NCI-H345 (cell line): ENCODE measurements around the gene PNPLA8.
A peak's percentile ranks its signal among the peaks of the same experiment; 100 is the strongest.
"Not testable (repeated sequence)": the region's sequence is repeated elsewhere in the genome, so short reads cannot be mapped to it uniquely, and the experiment has no call there.

Source experiments
- DNase-seq: peaks from one replicate; lab custom pipeline; 2025; lab: John Stamatoyannopoulos, UW

PNPLA8 gene

GRCh38 chr7:108533712-108534111, 7.8 kb upstream of the PNPLA8 start:
- DNase-seq = no peak

GRCh38 chr7:108529341-108529740, 3.4 kb upstream of the PNPLA8 start:
- no peak for DNase-seq

DNA sequence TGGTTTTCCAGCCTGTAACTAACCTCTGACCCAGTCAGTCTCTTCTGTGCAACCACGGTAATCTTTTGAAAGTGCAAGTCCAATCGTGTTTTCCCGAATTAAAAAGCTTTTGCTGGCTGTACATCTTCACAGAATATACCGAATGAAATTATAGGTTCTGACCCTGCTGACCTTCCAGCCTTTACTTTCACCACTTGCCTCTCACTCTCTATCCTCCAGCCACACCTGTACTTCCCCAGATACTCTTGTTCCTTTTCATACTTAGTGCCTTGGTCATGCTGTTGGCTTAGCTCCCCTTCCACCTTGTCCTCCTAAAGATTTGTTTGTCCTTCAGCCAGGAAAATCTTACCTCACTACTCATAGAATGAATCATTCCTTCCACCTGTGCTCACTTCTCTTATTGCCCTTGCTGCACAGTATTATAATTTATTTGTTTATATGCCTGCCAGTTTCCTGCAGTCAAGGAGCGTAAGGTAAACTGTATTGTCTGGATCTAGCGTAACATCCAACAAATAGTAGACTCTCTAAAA, 2.3 kb upstream of the PNPLA8 start:
- no peak for DNase-seq

- DNase-seq = no peak
Measured at GRCh38 chr7:108526768-108527017, 758 bp upstream of the PNPLA8 start.

DNA sequence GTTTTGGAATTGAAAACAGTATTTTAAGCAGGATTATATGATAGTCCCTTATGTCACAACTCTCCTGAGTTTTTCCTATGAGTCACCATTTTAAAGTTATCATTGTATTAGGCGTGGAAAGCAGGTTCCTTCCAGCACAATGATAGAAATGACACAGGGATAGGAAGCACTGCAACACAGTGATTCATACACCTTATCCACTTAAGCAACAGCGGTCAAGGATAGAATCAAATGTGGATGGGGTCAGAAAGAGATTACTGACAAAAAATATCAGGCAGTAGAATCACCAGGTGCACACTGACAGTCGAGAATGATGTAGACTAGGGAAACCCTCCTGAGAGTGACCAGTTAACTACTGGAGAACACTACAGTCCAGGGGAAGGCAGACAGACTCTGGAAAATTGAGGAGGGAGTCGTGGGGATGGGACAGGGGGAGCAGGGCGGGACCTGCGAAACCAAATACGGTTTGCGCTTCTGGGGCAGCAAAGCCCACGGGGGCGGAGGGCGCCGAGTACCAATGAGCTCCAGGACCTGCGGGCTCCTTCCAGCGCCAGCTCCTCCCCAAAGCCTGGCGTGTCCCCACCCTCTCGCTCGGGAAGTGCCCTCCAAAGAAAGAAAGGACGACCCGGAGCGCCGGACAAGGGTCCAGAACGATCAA, 479 bp downstream of the PNPLA8 start:
- peak; percentile 86 for DNase-seq

DNA sequence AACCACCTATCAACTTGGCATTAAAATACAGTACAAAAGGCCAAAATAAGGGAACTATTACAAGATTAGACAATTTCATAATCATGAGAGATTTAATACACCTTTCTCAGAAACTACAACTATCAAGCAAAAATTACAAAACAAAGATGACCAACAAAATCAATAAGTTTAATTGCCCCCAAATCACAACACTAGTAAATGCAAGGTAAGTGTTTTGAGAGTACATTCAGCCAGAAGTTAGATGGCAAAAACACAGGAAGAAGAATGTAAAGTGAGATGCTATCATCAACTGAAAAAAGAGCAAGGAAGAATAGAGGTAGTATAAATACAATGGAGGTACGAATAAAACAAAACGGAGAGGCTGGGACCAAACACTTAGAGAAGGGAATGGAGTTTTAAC, 3.2 kb downstream of the PNPLA8 start:
- DNase-seq = no peak

DNA sequence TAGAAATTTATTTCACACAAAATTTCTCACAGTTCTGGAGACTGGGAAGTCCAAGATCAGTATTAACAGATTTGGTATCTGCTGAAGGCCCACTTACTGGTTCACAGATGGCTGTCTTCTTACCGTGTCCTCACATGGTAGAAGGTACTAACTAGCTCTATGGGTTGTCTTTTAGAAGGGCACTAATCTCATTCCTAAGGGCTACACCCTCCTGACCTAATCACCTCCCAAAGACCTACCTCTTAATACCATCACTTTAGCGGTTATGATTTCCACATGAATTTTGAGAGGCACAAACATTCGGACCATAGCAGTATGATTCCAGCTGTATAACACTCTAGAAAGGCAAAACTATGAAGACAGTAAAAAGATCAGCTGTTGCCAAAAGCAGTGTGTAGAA, 8.0 kb downstream of the PNPLA8 start:
- no peak for DNase-seq

DNA sequence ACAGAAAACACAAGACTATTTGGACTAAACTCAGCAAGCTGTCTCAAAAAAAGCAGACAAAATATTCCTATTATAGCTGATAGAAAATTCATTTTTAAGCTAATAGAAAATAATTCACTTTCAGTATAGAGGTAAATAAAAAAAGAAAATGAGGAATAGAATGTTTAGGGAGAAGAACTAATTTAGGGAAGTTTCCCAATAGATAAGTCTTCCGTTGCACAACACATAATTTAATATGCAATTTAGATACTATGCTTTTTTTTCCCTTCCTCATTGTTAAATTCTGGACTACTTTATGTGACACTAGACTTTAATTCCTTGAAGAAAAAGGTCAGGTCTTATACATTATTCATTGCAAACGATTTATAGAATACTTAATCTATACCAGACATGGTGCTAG, 10.3 kb downstream of the PNPLA8 start:
- no peak for DNase-seq

GRCh38 chr7:108515013-108515412, 10.9 kb downstream of the PNPLA8 start:
- no peak for DNase-seq

DNA sequence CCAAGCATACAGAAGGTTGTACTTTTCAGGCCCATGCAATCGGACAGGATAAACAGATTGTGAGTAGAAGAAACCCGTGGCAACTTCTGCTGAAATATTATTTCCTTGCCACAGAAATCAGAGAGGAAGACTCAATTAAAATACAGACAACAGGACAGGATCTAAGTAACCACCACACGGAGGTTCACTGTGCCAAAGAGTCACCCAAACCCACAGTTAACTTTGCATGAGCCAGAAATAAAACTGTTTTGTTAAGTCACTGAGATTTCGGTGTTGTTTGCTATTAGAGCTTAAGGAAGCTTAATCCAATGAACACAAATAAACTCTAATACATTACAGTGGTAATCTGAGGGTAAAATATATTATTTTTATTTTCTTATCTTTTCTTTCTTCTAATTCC, 14.0 kb downstream of the PNPLA8 start:
- DNase-seq = no peak

GRCh38 chr7:108504576-108504975, 21.4 kb downstream of the PNPLA8 start:
- not testable (repeated sequence) for DNase-seq

- DNase-seq = no peak
Measured at GRCh38 chr7:108503112-108504026, 22.6 kb downstream of the PNPLA8 start.

GRCh38 chr7:108499566-108499965, 26.4 kb downstream of the PNPLA8 start:
- no peak for DNase-seq

DNA sequence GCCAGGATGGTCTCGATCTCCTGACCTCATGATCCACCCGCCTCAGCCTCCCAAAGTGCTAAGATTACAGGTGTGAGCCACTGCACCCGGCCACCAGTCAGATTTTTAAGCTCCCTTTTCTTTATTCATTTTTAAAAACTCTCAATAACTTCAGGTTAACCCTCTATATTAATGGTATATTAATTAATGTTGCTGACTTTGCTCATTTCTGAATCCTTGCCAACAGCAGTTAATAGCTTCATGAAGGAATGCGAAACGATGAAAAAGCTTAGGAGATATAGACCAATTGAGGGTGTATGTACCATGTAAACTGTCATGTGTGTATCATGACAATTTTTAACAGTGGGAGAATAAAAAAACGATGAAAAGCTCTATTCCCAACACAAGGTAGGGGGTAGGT, 27.5 kb downstream of the PNPLA8 start:
- no peak for DNase-seq

- DNase-seq = peak; percentile 42
Measured at GRCh38 chr7:108497082-108497725, 28.7 kb downstream of the PNPLA8 start.

GRCh38 chr7:108492742-108493141, 33.2 kb downstream of the PNPLA8 start:
- no peak for DNase-seq

- DNase-seq = no peak
Measured at GRCh38 chr7:108488768-108489538, 37.0 kb downstream of the PNPLA8 start.

DNA sequence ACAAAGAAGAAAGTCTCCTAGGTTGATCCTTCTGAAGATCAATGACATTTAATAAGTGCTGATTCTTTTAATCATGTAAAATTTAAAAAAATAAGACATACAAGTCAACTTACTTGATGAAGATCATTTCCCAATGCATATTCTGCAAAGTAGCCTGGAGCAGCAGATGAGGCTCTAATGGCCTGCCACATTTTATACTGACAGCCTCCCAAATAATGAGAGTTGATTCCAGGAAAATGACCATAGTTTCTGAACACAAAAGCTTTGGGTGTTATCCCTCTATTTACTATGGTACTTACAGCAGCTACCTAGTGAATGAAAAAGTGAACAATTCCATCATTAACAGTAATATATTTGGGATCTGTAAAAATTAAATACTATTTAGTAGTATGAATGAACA, 38.3 kb downstream of the PNPLA8 start:
- DNase-seq = no peak

- no peak for DNase-seq
Measured at GRCh38 chr7:108486291-108486966, 39.5 kb downstream of the PNPLA8 start.

GRCh38 chr7:108484137-108484536, 41.8 kb downstream of the PNPLA8 start:
- DNase-seq = no peak

GRCh38 chr7:108480311-108480710, 45.6 kb downstream of the PNPLA8 start:
- no peak for DNase-seq

GRCh38 chr7:108479751-108480150, 46.2 kb downstream of the PNPLA8 start:
- no peak for DNase-seq
